HepG2 (cell line): Measurements from ENCODE around the gene SMAD3. TPM values are rescaled to one million over a fixed set of nuclear protein-coding genes. Genes with fewer than 3 reads are reported as not detected.

Experiments used
- ADNP ChIP-seq: sonication (generic); formaldehyde crosslinking; IDR thresholded peaks from 2 replicates; pipeline ENCODE4 v1.4.0; 2020; ENCODE audit warnings: missing genetic modification reagents
- AFF4 ChIP-seq: sonication (generic); formaldehyde crosslinking; IDR thresholded peaks from 2 replicates; pipeline ENCODE4 v1.4.0; 2020; ENCODE audit warnings: missing genetic modification reagents
- ATRX ChIP-seq: sonication (generic); formaldehyde crosslinking; IDR thresholded peaks from 2 replicates; pipeline ENCODE4 v1.4.0; 2020; ENCODE audit warnings: missing genetic modification reagents, borderline replicate concordance
- DR1 ChIP-seq: sonication (generic); formaldehyde crosslinking; IDR thresholded peaks from 2 replicates; pipeline ENCODE4 v1.8.0; 2021; ENCODE audit warnings: mild to moderate bottlenecking, missing genetic modification reagents, inconsistent platforms
- E2F1 ChIP-seq: sonication (generic); formaldehyde crosslinking; IDR thresholded peaks from 2 replicates; pipeline ENCODE4 v1.5.0; 2020; ENCODE audit warnings: missing genetic modification reagents
- FOXO1 ChIP-seq: sonication (generic); formaldehyde crosslinking; IDR thresholded peaks from 2 replicates; pipeline ENCODE4 v1.4.0; 2020; ENCODE audit warnings: missing genetic modification reagents
- KLF13 ChIP-seq: sonication (generic); formaldehyde crosslinking; IDR thresholded peaks from 2 replicates; pipeline ENCODE4 v1.4.0; 2020; ENCODE audit warnings: mild to moderate bottlenecking, missing genetic modification reagents
- MED8 ChIP-seq: sonication (generic); formaldehyde crosslinking; IDR thresholded peaks from 2 replicates; pipeline ENCODE4 v1.8.1; 2023; ENCODE audit warnings: mild to moderate bottlenecking, missing genetic modification reagents; ENCODE audit not compliant: insufficient replicate concordance
- NFYB ChIP-seq: sonication (generic); formaldehyde crosslinking; IDR thresholded peaks from 2 replicates; pipeline ENCODE4 v1.4.0; 2020; ENCODE audit warnings: missing genetic modification reagents
- SALL1 ChIP-seq: sonication (generic); formaldehyde crosslinking; IDR thresholded peaks from 2 replicates; pipeline ENCODE4 v1.8.0; 2022; ENCODE audit warnings: mild to moderate bottlenecking, missing genetic modification reagents
- TAF15 ChIP-seq: fragments of 200-400 bp; formaldehyde crosslinking; IDR thresholded peaks from one replicate; pipeline ENCODE4 v1.6.1; 2018; ENCODE audit warnings: mild to moderate bottlenecking, low read depth, low read length; ENCODE audit not compliant: poor library complexity, severe bottlenecking
- WIZ ChIP-seq: sonication (generic); formaldehyde crosslinking; IDR thresholded peaks from 2 replicates; pipeline ENCODE4 v1.5.1; 2020; ENCODE audit warnings: mild to moderate bottlenecking, missing genetic modification reagents
- ZFP36L1 ChIP-seq: sonication (generic); formaldehyde crosslinking; IDR thresholded peaks from 2 replicates; pipeline ENCODE4 v1.8.0; 2022; ENCODE audit warnings: mild to moderate bottlenecking, missing genetic modification reagents, moderate library complexity
- ZFP37 ChIP-seq: sonication (generic); formaldehyde crosslinking; IDR thresholded peaks from 2 replicates; pipeline ENCODE4 v1.4.0; 2020; ENCODE audit warnings: missing genetic modification reagents, borderline replicate concordance
- ZNF17 ChIP-seq: sonication (generic); formaldehyde crosslinking; IDR thresholded peaks from 2 replicates; pipeline ENCODE4 v1.5.0; 2020; ENCODE audit warnings: mild to moderate bottlenecking, missing genetic modification reagents
- ZXDC ChIP-seq: sonication (generic); formaldehyde crosslinking; IDR thresholded peaks from 2 replicates; pipeline ENCODE4 v1.5.0; 2020; ENCODE audit warnings: mild to moderate bottlenecking, missing genetic modification reagents
- polyA plus RNA-seq, 8 experiments: library from polyadenylated mRNA; depleted of rRNA in 3 of 8; stranded (reverse) in 7 of 8; unstranded in 1 of 8; fragments of >200 nt; fragmentation: Illumina TruSeq in 4 of 8; extraction: Trizol in 4 of 8; gene quantifications; 2 replicates each; pipeline versions ENCODE4 v1.2.1 to v1.2.3, GENCODE V29; 2011 to 2016; ENCODE audit warnings: low read depth in 4 of 8, missing spikeins in 1 of 8, mixed read lengths in 1 of 8; ENCODE audit not compliant: insufficient read depth in 1 of 8
- total RNA-seq, 5 experiments: library from RNA; depleted of rRNA; stranded (reverse); fragments of >200 nt; fragmentation: Illumina TruSeq; extraction: Trizol; gene quantifications; 2 replicates each; pipeline ENCODE4 v1.2.3, GENCODE V29; 2016; ENCODE audit warnings: low read depth in 1 of 5
- TF ChIP-seq, protein P1 (sequence below): IDR thresholded peaks from 2 replicates; pipeline ENCODE4 v1.6.1; 2012; ENCODE audit warnings: low read length, improper control_type of control experiment

Gene SMAD3
- total and polyA plus RNA-seq, 2 of the 13 experiments (the other 11 are each of a cell fraction or from before 2014, with no cell fraction given), result 8.6 to 56.3 TPM

GRCh38 chr15:67150023-67150860, 84.8 kb downstream of the SMAD3 start (continued):
- TF ChIP-seq ZXDC (CRISPR knock-in tag) (no peak), SALL1 (CRISPR knock-in tag) (0 out of 2 replicates have a peak, but pooled peaks have one; percentile 29), WIZ (CRISPR knock-in tag) (no peak), NFYB (CRISPR knock-in tag) (no peak), MED8 (CRISPR knock-in tag) (no peak), TAF15 (no peak), KLF13 (CRISPR knock-in tag) (no peak), ZNF17 (no peak), ADNP (no peak), AFF4 (CRISPR knock-in tag) (no peak), ATRX (no peak), ZFP37 (CRISPR knock-in tag) (0 out of 2 replicates have a peak, but pooled peaks have one; percentile 46), DR1 (no peak), ZFP36L1 (CRISPR knock-in tag) (no peak), E2F1 (CRISPR knock-in tag) (no peak), FOXO1 (CRISPR knock-in tag) (peak; percentile 8; the same call in 1 of the 2 replicates)
- TF ChIP-seq, protein P1, sequence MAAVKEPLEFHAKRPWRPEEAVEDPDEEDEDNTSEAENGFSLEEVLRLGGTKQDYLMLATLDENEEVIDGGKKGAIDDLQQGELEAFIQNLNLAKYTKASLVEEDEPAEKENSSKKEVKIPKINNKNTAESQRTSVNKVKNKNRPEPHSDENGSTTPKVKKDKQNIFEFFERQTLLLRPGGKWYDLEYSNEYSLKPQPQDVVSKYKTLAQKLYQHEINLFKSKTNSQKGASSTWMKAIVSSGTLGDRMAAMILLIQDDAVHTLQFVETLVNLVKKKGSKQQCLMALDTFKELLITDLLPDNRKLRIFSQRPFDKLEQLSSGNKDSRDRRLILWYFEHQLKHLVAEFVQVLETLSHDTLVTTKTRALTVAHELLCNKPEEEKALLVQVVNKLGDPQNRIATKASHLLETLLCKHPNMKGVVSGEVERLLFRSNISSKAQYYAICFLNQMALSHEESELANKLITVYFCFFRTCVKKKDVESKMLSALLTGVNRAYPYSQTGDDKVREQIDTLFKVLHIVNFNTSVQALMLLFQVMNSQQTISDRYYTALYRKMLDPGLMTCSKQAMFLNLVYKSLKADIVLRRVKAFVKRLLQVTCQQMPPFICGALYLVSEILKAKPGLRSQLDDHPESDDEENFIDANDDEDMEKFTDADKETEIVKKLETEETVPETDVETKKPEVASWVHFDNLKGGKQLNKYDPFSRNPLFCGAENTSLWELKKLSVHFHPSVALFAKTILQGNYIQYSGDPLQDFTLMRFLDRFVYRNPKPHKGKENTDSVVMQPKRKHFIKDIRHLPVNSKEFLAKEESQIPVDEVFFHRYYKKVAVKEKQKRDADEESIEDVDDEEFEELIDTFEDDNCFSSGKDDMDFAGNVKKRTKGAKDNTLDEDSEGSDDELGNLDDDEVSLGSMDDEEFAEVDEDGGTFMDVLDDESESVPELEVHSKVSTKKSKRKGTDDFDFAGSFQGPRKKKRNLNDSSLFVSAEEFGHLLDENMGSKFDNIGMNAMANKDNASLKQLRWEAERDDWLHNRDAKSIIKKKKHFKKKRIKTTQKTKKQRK, result no peak
